Measurements from ENCODE around the gene TUB. TPM values are rescaled to one million over a fixed set of nuclear protein-coding genes. Genes with fewer than 3 reads are reported as not detected.

The TUB gene
- polyA plus RNA-seq, 1 donor (not counting 4 experiments of a cell fraction or from before 2014, with no cell fraction given), result 0.84 TPM

GRCh38 chr11:8096575-8096974 lies 15.6 kb downstream of the TUB start:
- H3K79me2 ChIP-seq (ENCODE audit: control insufficient read depth, insufficient read depth, low read length), result no peaks in the 10 kb centered on the region
- TF ChIP-seq EZH2 (IDR thresholded peaks at IDR 0.05; ENCODE audit: low read length), result no peak
- TF ChIP-seq, protein P1, sequence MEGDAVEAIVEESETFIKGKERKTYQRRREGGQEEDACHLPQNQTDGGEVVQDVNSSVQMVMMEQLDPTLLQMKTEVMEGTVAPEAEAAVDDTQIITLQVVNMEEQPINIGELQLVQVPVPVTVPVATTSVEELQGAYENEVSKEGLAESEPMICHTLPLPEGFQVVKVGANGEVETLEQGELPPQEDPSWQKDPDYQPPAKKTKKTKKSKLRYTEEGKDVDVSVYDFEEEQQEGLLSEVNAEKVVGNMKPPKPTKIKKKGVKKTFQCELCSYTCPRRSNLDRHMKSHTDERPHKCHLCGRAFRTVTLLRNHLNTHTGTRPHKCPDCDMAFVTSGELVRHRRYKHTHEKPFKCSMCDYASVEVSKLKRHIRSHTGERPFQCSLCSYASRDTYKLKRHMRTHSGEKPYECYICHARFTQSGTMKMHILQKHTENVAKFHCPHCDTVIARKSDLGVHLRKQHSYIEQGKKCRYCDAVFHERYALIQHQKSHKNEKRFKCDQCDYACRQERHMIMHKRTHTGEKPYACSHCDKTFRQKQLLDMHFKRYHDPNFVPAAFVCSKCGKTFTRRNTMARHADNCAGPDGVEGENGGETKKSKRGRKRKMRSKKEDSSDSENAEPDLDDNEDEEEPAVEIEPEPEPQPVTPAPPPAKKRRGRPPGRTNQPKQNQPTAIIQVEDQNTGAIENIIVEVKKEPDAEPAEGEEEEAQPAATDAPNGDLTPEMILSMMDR (optimal IDR thresholded peaks at IDR 0.05 in 1 of 3, IDR thresholded peaks at IDR 0.05 in 1 of 3, conservative IDR thresholded peaks at IDR 0.05 in 1 of 3; ENCODE audit: extremely low read depth in 1 of 3, insufficient read depth in 2 of 3, low read length in 3 of 3), result no peak
- H2AFZ ChIP-seq (ENCODE audit: control insufficient read depth, low read length), result no peak overlapping the region
- H4K20me1 ChIP-seq (ENCODE audit: control insufficient read depth, extremely low read depth, insufficient read depth, low read length), result no peaks in the 10 kb centered on the region
- FAIRE-seq (no peak), DNase-seq (ENCODE audit: low read depth, low spot score) (no peak)
- H3K9me3 ChIP-seq (ENCODE audit: control insufficient read depth, low read depth, low read length), result no peaks in the 10 kb centered on the region
- H3K27ac ChIP-seq (ENCODE audit: control insufficient read depth, insufficient read depth, low read length), result no peak overlapping the region
- H3K4me2 ChIP-seq (ENCODE audit: control insufficient read depth, extremely low read depth, insufficient read depth, low read depth, low read length), result no peak overlapping the region
- peaks cover 5% of the 10 kb centered on the region for H3K4me1 ChIP-seq (ENCODE audit: control insufficient read depth, extremely low read depth, insufficient read depth, low read length)
- H3K4me3 ChIP-seq (ENCODE audit: control insufficient read depth in 2 of 3, extremely low read depth in 1 of 3, insufficient read depth in 2 of 3, low read depth in 1 of 3, low read length in 3 of 3), result no peak overlapping the region
- no peaks in the 10 kb centered on the region for H3K9me1 ChIP-seq (ENCODE audit: control insufficient read depth, extremely low read depth, insufficient read depth, low read length)
- no peaks in the 10 kb centered on the region for H3K36me3 ChIP-seq (ENCODE audit: control insufficient read depth in 2 of 2, extremely low read depth in 1 of 2, insufficient read depth in 2 of 2, low read length in 2 of 2)
- dilution Hi-C loops (cut with MboI; ENCODE audit: extremely low pct_ligation_motif_present, low sequenced_read_pairs), result no loop called here
- no peaks in the 10 kb centered on the region for H3K27me3 ChIP-seq (ENCODE audit: control insufficient read depth, extremely low read depth, insufficient read depth, low read length)
- no peak overlapping the region for H3K9ac ChIP-seq (ENCODE audit: control insufficient read depth, extremely low read depth, insufficient read depth, low read length)

GRCh38 chr11:8097062-8097461 lies 16.1 kb downstream of the TUB start:
- Histone ChIP-seq H4K20me1 (ENCODE audit: control insufficient read depth, extremely low read depth, insufficient read depth, low read length) (no peaks in the 10 kb centered on the region), H3K27me3 (ENCODE audit: control insufficient read depth, extremely low read depth, insufficient read depth, low read length) (no peaks in the 10 kb centered on the region), H3K36me3 (ENCODE audit: control insufficient read depth in 2 of 2, extremely low read depth in 1 of 2, insufficient read depth in 2 of 2, low read length in 2 of 2) (no peaks in the 10 kb centered on the region), H2AFZ (ENCODE audit: control insufficient read depth, low read length) (no peak overlapping the region), H3K4me2 (ENCODE audit: control insufficient read depth, extremely low read depth, insufficient read depth, low read depth, low read length) (no peak overlapping the region), H3K4me1 (ENCODE audit: control insufficient read depth, extremely low read depth, insufficient read depth, low read length) (peaks cover 5% of the 10 kb centered on the region), H3K4me3 (ENCODE audit: control insufficient read depth in 2 of 3, extremely low read depth in 1 of 3, insufficient read depth in 2 of 3, low read depth in 1 of 3, low read length in 3 of 3) (no peak overlapping the region), H3K9me3 (ENCODE audit: control insufficient read depth, low read depth, low read length) (no peaks in the 10 kb centered on the region), H3K27ac (ENCODE audit: control insufficient read depth, insufficient read depth, low read length) (no peak overlapping the region), H3K79me2 (ENCODE audit: control insufficient read depth, insufficient read depth, low read length) (no peaks in the 10 kb centered on the region), H3K9ac (ENCODE audit: control insufficient read depth, extremely low read depth, insufficient read depth, low read length) (no peak overlapping the region), H3K9me1 (ENCODE audit: control insufficient read depth, extremely low read depth, insufficient read depth, low read length) (no peaks in the 10 kb centered on the region)
- TF ChIP-seq, protein P1 (optimal IDR thresholded peaks at IDR 0.05 in 1 of 3, IDR thresholded peaks at IDR 0.05 in 1 of 3, conservative IDR thresholded peaks at IDR 0.05 in 1 of 3; ENCODE audit: extremely low read depth in 1 of 3, insufficient read depth in 2 of 3, low read length in 3 of 3), result no peak
- no peak for TF ChIP-seq EZH2 (IDR thresholded peaks at IDR 0.05; ENCODE audit: low read length)
- dilution Hi-C loops (cut with MboI; ENCODE audit: extremely low pct_ligation_motif_present, low sequenced_read_pairs), result no loop called here
- no peak for DNase-seq (ENCODE audit: low read depth, low spot score)
- no peak for FAIRE-seq

Data from keratinocyte (primary cell).